Left ventricle myocardium inferior (tissue), 1 donor: ENCODE data around the gene PAH. TPM values are rescaled to one million over a fixed set of nuclear protein-coding genes. Genes with fewer than 3 reads are reported as not detected.

Source experiments
- DNase-seq: peaks from one replicate; pipeline ENCODE4 v3.0.0-alpha.2; 2020
- H3K27ac ChIP-seq: fragments of 200-600 bp; replicated peaks from 2 replicates; pipeline ENCODE4 v1.8.0; 2021
- H3K27me3 ChIP-seq: fragments of 200-600 bp; 2 replicates; pipeline ENCODE4 v1.8.0; 2021; ENCODE audit warnings: low read depth
- H3K36me3 ChIP-seq: fragments of 200-600 bp; 2 replicates; pipeline ENCODE4 v1.8.0; 2021
- H3K4me1 ChIP-seq: fragments of 200-600 bp; 2 replicates; pipeline ENCODE4 v1.8.0; 2021
- H3K4me3 ChIP-seq: fragments of 200-600 bp; 2 replicates; pipeline ENCODE4 v1.8.0; 2021; ENCODE audit warnings: mild to moderate bottlenecking, moderate library complexity
- H3K9me3 ChIP-seq: fragments of 200-600 bp; replicated peaks from 2 replicates; pipeline ENCODE4 v1.8.0; 2021
- intact Hi-C: fragments of 100-400 bp; cut with micrococcal nuclease; formaldehyde crosslinking; loops from one replicate; pipeline ENCODE4 v1.11.0; 2022
- total RNA-seq: library from RNA; stranded (reverse); fragmentation: NEBNext Ultra II Directional; extraction: Animal tissue kit (Norgen Biotek cat#: 25700); gene quantifications from one replicate; pipeline ENCODE4 v1.2.1, GENCODE V29; 2021
- TF ChIP-seq, protein P1 (sequence below): fragments of 200-600 bp; IDR thresholded peaks from 2 replicates; pipeline ENCODE4 v1.8.0; 2021; ENCODE audit warnings: antibody characterized with exemption, mild to moderate bottlenecking, borderline replicate concordance
- donor health status: DM: no; HTN: yes; CAD: no; lungs with severe emphysema.

PAH gene
- total RNA-seq, 1 donor from 2014 or later = not detected

DNA sequence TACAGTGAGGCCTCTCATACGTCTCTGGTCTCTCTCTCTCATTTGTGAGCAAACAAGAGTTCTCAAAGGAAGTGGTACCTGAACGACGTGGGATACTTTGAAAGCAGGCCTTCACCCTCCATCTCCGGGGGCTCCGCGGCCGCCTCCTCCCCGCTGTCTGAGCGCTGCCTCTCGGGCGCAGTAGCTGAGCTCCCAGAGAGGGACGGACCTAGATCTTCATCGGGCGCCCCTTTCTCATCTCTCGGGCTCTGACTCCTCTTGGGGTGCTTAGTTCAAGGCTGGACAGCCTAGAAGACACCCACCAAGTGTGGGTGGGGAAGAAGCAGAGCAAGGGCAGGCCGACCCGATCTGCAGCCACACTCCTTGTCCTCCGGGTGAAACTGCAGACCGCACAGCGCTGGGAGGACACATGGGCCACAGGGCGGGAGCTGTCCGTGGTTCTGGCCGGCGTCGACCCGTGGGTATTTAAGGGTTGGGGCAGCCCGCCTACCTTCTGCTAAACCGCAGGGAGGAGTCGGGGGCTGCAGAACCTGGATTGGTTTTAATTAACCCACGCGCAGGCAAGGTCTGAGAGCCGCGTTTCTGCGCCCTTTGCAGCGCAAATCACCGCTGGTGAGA lies 92.7 kb downstream of the PAH start:
- TF ChIP-seq, protein P1, sequence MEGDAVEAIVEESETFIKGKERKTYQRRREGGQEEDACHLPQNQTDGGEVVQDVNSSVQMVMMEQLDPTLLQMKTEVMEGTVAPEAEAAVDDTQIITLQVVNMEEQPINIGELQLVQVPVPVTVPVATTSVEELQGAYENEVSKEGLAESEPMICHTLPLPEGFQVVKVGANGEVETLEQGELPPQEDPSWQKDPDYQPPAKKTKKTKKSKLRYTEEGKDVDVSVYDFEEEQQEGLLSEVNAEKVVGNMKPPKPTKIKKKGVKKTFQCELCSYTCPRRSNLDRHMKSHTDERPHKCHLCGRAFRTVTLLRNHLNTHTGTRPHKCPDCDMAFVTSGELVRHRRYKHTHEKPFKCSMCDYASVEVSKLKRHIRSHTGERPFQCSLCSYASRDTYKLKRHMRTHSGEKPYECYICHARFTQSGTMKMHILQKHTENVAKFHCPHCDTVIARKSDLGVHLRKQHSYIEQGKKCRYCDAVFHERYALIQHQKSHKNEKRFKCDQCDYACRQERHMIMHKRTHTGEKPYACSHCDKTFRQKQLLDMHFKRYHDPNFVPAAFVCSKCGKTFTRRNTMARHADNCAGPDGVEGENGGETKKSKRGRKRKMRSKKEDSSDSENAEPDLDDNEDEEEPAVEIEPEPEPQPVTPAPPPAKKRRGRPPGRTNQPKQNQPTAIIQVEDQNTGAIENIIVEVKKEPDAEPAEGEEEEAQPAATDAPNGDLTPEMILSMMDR = no peak
- peak; percentile 22 for DNase-seq
- no peak overlapping the region for H3K27ac ChIP-seq
- no peaks in the 10 kb centered on the region for H3K4me1 ChIP-seq
- intact Hi-C loops = no loop called here
- peaks cover 57% of the 10 kb centered on the region for H3K27me3 ChIP-seq
- H3K36me3 ChIP-seq = no peaks in the 10 kb centered on the region
- H3K4me3 ChIP-seq = no peak overlapping the region
- H3K9me3 ChIP-seq = no peaks in the 10 kb centered on the region

DNA sequence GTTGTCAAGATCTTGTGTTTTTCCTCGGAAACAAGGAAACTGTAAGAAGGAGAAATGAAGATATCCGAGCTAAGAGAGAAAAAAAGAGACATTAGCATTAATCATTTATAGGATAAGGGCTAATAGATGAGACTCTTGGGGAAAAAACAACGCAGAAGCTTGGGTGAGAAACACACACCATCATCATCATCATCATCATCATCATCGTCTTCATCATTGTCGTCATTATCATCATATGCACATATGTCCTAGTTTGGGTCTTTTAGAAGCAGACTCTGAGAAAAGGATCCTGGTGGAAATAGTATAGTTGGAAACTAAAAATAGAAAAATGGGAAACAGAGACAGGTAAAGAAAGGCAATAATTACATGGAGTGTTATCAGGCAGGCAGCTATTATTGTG lies 95.9 kb downstream of the PAH start:
- no peaks in the 10 kb centered on the region for H3K4me1 ChIP-seq
- no peak overlapping the region for H3K27ac ChIP-seq
- H3K4me3 ChIP-seq = no peak overlapping the region
- no peaks in the 10 kb centered on the region for H3K36me3 ChIP-seq
- TF ChIP-seq, protein P1 = no peak
- H3K27me3 ChIP-seq = peaks cover 62% of the 10 kb centered on the region
- H3K9me3 ChIP-seq = no peaks in the 10 kb centered on the region
- intact Hi-C loops = no loop called here
- no peak for DNase-seq

DNA sequence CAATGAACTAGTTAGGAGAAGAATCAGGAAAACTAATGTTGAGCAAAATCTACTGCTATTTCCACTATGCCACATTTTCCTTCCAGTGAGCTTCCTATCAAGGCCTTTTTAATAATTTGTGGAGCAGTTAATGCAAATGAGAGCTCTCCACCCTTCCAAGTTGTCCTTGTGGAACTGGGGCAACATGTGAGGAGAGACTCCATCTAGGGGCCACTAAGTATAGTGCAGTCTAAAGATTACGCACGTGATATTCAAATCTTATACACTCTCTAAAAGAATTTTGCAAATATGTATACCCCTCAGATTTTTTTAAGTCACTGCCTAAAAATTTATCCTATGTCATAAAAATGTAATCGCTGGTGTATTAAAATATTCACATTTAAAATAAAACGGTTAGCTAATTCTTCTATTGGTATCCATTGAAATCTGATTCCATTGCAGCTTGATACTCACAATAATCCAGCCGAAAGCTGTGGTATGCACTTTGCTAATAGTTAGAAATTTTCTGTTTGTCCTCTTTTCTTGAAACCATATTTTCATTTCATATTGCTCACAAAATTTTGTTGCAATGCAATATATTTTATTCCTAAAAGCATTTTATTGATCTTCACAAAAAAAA lies 100.1 kb downstream of the PAH start:
- TF ChIP-seq, protein P1 = peak; percentile 59
- Histone ChIP-seq H3K36me3 (no peaks in the 10 kb centered on the region), H3K27me3 (peaks cover 42% of the 10 kb centered on the region), H3K27ac (no peak overlapping the region), H3K9me3 (no peaks in the 10 kb centered on the region), H3K4me3 (no peak overlapping the region), H3K4me1 (no peaks in the 10 kb centered on the region)
- no peak for DNase-seq
- intact Hi-C loops = no loop called here

DNA sequence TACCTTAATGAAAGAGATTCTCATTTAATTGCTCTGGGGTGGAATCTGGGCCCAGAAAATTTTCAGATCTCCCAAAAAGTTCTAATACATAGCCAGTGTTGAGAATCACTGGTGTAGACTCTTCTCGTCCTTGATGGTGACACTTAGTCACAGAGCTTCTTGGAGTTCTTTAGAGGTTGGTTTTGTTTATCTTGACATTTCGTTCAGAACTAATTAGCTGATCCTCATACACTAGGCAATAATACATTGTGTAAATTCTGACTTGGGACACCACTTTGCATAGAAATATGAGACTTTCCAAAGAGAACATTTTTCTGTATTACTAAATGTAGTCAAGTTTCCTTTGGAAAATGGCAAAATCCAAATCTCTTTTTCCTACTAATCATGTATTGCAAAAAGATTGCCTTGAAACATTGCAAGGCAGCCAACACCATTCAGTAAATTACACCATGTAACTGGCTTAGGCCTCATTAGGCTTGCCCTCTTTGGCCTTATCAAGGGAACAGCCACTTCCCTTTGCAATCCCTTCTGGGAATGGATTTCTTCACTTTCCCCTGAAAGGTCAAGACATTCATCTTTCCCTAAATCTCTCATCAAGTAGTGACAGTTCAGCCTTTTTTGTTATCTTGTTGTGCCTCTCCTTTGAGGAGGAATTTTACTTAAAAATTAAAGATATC lies 102.2 kb downstream of the PAH start:
- H3K27ac ChIP-seq = no peak overlapping the region
- no peaks in the 10 kb centered on the region for H3K4me1 ChIP-seq
- intact Hi-C loops = no loop called here
- DNase-seq = no peak
- peaks cover 52% of the 10 kb centered on the region for H3K27me3 ChIP-seq
- no peak overlapping the region for H3K4me3 ChIP-seq
- TF ChIP-seq, protein P1 = no peak
- H3K9me3 ChIP-seq = no peaks in the 10 kb centered on the region
- no peaks in the 10 kb centered on the region for H3K36me3 ChIP-seq

DNA sequence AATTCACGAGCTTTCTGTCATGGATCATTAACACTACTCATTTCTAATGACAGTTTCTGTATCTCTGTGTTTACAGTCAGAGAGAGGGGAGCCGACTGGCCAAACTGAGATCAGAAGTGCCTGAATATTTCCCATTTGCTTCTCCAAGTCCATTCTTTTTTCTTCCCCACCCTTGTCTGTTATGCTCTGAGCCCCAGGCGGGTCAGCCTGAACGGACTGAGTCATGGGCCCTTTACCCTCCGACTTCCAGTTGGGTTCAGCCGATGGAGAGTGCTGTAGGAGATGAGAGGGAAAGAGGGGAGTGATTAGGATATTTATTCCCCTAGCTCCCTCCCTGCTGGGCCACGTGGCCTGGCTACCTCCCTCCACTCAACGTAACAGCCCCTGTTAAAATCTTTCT lies 104.7 kb downstream of the PAH start:
- Histone ChIP-seq H3K36me3 (no peaks in the 10 kb centered on the region), H3K27me3 (peaks cover 42% of the 10 kb centered on the region), H3K4me3 (no peak overlapping the region), H3K27ac (no peak overlapping the region), H3K9me3 (no peaks in the 10 kb centered on the region), H3K4me1 (no peaks in the 10 kb centered on the region)
- DNase-seq = no peak
- TF ChIP-seq, protein P1 = no peak
- intact Hi-C loops = no loop called here
